HPDE6-E6E7 (cell line): ENCODE data around the gene ASXL2.

Experiments
- DNase-seq: peaks from one replicate; pipeline ENCODE4 v3.0.0; 2011; ENCODE audit warnings: missing footprints; ENCODE audit errors: extremely low spot score

ASXL2 gene

DNA sequence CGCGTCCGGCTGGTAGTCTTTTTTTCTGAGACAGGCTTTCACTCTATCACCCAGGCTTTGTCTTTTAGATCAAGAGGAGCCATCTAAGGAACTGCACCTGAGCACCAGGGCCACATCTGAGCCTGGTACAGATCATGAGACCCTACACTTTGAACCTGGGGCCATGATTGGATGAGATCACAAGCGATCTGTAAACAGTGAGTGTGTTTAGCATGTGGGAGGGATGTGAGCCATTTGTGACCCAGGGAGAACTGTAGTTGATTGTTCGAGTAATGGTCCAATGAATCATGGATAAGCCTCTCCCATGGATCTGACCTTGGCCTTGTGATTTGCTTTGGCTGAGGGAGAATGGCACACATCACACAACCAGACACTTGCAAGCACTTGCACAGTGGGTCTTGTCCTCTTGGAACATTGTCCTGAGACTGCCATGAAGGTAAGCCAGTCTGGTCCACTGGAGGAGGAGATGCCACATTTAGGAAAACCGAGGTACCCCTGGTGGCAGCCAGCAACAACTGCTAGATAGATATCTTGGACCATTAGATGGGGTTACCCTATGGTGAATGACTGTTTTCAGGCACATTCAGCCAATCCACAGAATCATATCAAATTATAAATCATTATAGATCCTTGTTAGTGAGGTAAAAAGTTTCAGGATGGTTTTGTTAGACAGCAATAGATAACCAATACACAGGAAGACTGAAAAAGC is 185.4 kb downstream of the ASXL2 start:
- DNase-seq: no peak

GRCh38 chr2:25692143-25692542 is 186.1 kb downstream of the ASXL2 start:
- DNase-seq: no peak

DNA sequence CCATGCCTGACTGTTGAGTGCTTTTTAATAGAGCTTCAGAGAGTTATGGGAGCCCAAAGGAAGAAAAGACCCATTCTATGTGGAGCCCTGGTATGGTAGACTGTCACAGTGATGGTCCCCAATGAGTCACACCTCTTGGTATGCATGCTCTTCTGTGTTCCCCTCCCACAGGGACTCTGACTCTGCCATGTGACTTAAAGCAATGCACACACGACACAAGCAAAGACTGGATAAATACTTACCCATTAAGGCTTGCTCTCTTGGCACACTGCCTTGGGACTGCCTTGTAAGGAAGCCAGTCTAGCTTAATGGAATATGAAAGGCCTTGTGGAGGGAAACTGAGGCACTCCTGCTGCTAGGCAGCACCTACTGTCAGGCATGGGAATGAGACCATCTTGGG is 188.2 kb downstream of the ASXL2 start:
- DNase-seq: no peak

- no peak for DNase-seq
Observed at GRCh38 chr2:25688236-25688635, 190.1 kb downstream of the ASXL2 start.

DNA sequence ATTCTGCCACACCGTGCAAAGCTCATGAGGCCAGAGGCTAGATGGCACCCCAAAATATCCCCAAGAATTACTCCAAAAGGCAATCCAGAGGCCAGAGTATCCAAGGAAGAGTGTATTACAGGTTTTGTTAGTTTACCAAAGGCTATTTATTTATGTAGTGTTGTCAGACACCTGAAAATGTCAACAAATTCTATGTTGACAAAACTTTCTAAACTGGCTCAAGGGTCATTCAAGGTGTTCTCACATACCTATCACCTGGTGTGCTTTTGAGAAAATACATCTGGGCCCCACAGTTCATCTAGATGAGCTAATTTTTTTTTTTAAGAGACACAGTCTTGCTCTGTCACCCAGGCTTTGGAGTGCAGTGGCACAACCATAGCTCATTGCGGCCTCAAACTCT is 192.5 kb downstream of the ASXL2 start:
- no peak for DNase-seq

DNA sequence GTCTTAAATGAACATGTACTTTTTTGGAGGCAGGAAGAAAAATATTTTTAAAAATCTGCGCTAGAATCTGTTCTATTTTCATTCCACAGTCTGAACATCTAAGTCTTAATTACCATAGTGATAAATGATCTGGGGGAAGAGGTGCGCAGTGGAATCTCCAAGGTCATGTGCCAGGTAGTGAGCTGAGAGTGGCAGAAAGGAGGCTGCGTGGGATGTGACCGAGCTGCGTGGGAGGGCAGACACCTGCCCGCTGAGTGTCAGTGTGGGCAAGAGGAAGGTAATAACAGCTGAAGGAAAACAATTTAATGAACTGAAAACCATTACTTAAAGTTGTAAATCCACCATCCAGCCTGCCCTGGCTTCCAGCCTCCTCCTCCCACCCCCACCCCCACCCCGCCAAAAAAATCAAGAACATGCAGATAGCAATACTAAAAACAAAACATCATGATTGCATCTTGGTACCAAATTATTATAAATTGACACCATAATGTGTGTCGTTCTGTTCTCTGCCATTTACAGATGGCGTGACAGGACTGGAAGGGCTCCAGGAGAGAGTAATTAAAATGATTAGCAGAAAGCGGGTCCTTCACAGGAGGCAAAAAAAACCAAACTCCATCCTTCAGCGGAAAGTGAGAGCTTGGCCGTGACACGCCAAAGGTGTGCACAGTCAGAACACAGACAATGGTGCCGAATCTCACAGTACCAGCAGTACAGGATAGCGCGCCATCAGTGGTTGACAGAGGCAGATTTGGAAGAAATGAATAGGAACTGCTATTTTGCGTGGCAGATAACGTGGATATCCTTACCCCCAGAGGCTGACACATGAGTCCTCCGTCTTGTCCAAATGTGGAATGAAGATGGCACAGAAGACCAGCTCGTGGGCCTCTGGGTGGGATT is 193.5 kb downstream of the ASXL2 start:
- DNase-seq: no peak
